Measurements from ENCODE around the gene KIF16B. TPM values are rescaled to one million over a fixed set of nuclear protein-coding genes. Genes with fewer than 3 reads are reported as not detected.

Gene KIF16B
- total and polyA plus RNA-seq, 10 of the 15 experiments (the other 5 are each of a cell fraction or from before 2014, with no cell fraction given), result 0.21 to 5.2 (median 3.0) TPM

DNA sequence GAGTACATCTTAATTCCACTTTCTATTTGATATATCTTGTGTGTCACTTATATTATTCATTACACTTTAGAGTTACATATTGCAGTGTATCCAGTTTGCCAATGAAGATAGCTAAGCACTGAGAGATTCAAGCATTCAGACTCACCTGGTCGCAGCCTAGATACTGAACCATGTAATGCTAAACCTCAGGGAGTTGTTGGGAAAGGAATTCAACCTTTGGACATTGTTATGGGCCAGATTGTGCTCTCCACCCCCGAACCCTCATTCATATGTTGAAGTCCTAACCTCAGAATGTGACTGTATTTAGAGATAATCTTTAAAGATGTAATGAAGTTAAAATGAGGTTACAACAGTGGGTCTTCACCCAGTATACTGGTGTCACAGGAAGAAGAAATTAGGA is 13.8 kb upstream of the KIF16B start:
- SMC1A ChIA-PET (ENCODE audit: uncharacterized antibody, unreplicated experiment), result no interaction called here
- no peak for TF ChIP-seq NBN (IDR thresholded peaks at IDR 0.05)
- TF ChIP-seq SUPT20H (IDR thresholded peaks at IDR 0.05; ENCODE audit: borderline replicate concordance, control insufficient read depth, low read depth, low read length), result no peak
- no peak for TF ChIP-seq CEBPB (IDR thresholded peaks at IDR 0.05; ENCODE audit: borderline replicate concordance in 1 of 2, low read depth in 2 of 2, low read length in 2 of 2)
- TF ChIP-seq FOS (IDR thresholded peaks at IDR 0.05; ENCODE audit: borderline replicate concordance, extremely low read depth, insufficient read length), result no peak
- TF ChIP-seq, protein P1, sequence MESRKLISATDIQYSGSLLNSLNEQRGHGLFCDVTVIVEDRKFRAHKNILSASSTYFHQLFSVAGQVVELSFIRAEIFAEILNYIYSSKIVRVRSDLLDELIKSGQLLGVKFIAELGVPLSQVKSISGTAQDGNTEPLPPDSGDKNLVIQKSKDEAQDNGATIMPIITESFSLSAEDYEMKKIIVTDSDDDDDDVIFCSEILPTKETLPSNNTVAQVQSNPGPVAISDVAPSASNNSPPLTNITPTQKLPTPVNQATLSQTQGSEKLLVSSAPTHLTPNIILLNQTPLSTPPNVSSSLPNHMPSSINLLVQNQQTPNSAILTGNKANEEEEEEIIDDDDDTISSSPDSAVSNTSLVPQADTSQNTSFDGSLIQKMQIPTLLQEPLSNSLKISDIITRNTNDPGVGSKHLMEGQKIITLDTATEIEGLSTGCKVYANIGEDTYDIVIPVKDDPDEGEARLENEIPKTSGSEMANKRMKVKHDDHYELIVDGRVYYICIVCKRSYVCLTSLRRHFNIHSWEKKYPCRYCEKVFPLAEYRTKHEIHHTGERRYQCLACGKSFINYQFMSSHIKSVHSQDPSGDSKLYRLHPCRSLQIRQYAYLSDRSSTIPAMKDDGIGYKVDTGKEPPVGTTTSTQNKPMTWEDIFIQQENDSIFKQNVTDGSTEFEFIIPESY (IDR thresholded peaks at IDR 0.05), result no peak
- TF ChIP-seq SMARCA5 (IDR thresholded peaks at IDR 0.05), result no peak
- no peak for TF ChIP-seq CHD4 (IDR thresholded peaks at IDR 0.05)
- no peak for TF ChIP-seq BMI1 (IDR thresholded peaks at IDR 0.05; ENCODE audit: borderline replicate concordance)
- TF ChIP-seq, protein P2, sequence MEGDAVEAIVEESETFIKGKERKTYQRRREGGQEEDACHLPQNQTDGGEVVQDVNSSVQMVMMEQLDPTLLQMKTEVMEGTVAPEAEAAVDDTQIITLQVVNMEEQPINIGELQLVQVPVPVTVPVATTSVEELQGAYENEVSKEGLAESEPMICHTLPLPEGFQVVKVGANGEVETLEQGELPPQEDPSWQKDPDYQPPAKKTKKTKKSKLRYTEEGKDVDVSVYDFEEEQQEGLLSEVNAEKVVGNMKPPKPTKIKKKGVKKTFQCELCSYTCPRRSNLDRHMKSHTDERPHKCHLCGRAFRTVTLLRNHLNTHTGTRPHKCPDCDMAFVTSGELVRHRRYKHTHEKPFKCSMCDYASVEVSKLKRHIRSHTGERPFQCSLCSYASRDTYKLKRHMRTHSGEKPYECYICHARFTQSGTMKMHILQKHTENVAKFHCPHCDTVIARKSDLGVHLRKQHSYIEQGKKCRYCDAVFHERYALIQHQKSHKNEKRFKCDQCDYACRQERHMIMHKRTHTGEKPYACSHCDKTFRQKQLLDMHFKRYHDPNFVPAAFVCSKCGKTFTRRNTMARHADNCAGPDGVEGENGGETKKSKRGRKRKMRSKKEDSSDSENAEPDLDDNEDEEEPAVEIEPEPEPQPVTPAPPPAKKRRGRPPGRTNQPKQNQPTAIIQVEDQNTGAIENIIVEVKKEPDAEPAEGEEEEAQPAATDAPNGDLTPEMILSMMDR (IDR thresholded peaks at IDR 0.05 in 2 of 3, conservative IDR thresholded peaks at IDR 0.05 in 1 of 3; ENCODE audit: control insufficient read depth in 2 of 3, extremely low read depth in 1 of 3, insufficient read depth in 1 of 3, low read depth in 3 of 3, low read length in 3 of 3), result no peak
- TF ChIP-seq, protein P3, sequence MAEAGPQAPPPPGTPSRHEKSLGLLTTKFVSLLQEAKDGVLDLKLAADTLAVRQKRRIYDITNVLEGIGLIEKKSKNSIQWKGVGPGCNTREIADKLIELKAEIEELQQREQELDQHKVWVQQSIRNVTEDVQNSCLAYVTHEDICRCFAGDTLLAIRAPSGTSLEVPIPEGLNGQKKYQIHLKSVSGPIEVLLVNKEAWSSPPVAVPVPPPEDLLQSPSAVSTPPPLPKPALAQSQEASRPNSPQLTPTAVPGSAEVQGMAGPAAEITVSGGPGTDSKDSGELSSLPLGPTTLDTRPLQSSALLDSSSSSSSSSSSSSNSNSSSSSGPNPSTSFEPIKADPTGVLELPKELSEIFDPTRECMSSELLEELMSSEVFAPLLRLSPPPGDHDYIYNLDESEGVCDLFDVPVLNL (IDR thresholded peaks at IDR 0.05; ENCODE audit: low read depth, low read length), result no peak
- TF ChIP-seq ZNF217 (IDR thresholded peaks at IDR 0.05), result no peak
- no peak for TF ChIP-seq EED (IDR thresholded peaks at IDR 0.05; ENCODE audit: low read depth)
- TF ChIP-seq TCF7 (IDR thresholded peaks at IDR 0.05; ENCODE audit: borderline replicate concordance), result no peak
- no peak for TF ChIP-seq SIN3A (IDR thresholded peaks at IDR 0.05; ENCODE audit: low read depth, low read length)
- TF ChIP-seq GABPA (IDR thresholded peaks at IDR 0.05; ENCODE audit: low read depth), result no peak
- TF ChIP-seq, protein P4, sequence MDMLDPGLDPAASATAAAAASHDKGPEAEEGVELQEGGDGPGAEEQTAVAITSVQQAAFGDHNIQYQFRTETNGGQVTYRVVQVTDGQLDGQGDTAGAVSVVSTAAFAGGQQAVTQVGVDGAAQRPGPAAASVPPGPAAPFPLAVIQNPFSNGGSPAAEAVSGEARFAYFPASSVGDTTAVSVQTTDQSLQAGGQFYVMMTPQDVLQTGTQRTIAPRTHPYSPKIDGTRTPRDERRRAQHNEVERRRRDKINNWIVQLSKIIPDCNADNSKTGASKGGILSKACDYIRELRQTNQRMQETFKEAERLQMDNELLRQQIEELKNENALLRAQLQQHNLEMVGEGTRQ (IDR thresholded peaks at IDR 0.05; ENCODE audit: borderline replicate concordance, low read depth, low read length), result no peak
- TF ChIP-seq BACH1 (IDR thresholded peaks at IDR 0.05; ENCODE audit: borderline replicate concordance), result no peak
- Histone ChIP-seq H3K27ac (ENCODE audit: control insufficient read depth, insufficient read depth) (no peak overlapping the region), H2AFZ (ENCODE audit: control insufficient read depth, low read depth, low read length) (no peak overlapping the region), H3K4me3 (no peak overlapping the region), H3K79me2 (ENCODE audit: control insufficient read depth, insufficient read depth, low read length) (no peaks in the 10 kb centered on the region), H4K20me1 (ENCODE audit: control insufficient read depth, insufficient read depth) (no peaks in the 10 kb centered on the region), H3K9ac (ENCODE audit: control insufficient read depth, insufficient read depth, low read length) (no peak overlapping the region), H3K9me3 (replicated peaks; ENCODE audit: control insufficient read depth, insufficient read depth, low read length) (no peaks in the 10 kb centered on the region), H3K4me2 (ENCODE audit: control insufficient read depth, insufficient read depth) (no peak overlapping the region), H3K36me3 (ENCODE audit: control insufficient read depth in 2 of 2, insufficient read depth in 2 of 2, low read length in 1 of 2) (no peaks in the 10 kb centered on the region), H3K4me1 (ENCODE audit: control insufficient read depth, insufficient read depth, low read length) (no peaks in the 10 kb centered on the region), H3K27me3 (replicated peaks in 1 of 2; ENCODE audit: control insufficient read depth in 2 of 2, insufficient read depth in 2 of 2, low read length in 1 of 2) (no peaks in the 10 kb centered on the region)
- no TSS peak for BruUV-seq (replicated peaks)
- ATAC-seq (no peak), FAIRE-seq (no peak), DNase-seq (ENCODE audit: low read depth, low spot score) (no peak)
- in situ Hi-C loops (cut with MboI), result no loop called here
- intact Hi-C loops (cut with micrococcal nuclease; ENCODE audit: unreplicated experiment), result no loop called here
- RAD21 ChIA-PET (ENCODE audit: unreplicated experiment), result no interaction called here
- POLR2A ChIA-PET, result no interaction called here
- WGBS (ENCODE audit: insufficient coverage, insufficient replicate concordance, low lambda C conversion rate, missing lambda C conversion rate), result 0% methylated on average over 2 of the region's 2 CpGs
- CTCF ChIA-PET, result no interaction called here

Data from GM12878 (cell line).